HG03097 (cell line): ENCODE data around the gene PER2.

Experiments
- ATAC-seq: cut with Tn5 transposase; IDR thresholded peaks from one replicate; pipeline ENCODE4 v1.9.1; 2021; ENCODE audit not compliant: unreplicated experiment, low FRiP score

PER2 gene

DNA sequence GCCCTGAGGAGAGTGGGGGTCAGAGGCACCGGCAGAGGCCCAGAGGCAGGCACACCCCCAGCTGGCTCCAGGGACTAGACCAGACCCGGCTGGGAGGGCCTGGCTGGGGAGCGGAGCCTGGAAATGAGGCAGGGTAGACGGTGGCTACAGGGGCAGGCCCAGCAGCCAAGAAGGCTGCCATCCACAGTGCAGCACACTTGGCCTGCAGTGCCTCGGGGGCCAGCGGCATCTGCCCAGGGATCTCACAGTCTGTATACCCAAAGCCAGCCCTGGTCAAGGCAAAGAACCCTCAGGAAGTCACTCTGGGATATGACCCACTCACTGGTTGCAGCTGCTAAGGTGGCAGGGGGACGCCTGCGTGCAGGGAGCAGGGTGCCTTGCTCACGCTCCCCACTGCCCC is 17.8 kb downstream of the PER2 start:
- ATAC-seq: no peak

DNA sequence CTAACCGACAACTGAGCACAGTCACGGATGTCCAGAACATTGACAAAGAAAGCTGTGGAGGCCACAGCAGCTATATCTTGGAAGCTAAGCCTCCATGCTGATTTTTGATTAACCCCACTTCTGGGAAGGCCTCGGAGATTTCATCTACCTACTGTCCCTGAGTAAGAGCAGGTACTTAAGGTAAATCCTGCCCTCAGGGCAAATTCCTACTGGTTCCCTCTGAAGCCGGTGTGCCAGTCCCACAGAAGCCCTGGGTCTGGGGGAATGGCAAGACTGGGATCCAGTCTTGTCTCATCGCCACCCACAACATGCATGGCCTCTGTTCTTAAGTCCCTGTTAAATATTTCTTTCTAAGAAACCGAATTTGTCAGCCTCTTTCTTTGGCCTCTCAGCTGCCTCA is 18.7 kb downstream of the PER2 start:
- no peak for ATAC-seq

DNA sequence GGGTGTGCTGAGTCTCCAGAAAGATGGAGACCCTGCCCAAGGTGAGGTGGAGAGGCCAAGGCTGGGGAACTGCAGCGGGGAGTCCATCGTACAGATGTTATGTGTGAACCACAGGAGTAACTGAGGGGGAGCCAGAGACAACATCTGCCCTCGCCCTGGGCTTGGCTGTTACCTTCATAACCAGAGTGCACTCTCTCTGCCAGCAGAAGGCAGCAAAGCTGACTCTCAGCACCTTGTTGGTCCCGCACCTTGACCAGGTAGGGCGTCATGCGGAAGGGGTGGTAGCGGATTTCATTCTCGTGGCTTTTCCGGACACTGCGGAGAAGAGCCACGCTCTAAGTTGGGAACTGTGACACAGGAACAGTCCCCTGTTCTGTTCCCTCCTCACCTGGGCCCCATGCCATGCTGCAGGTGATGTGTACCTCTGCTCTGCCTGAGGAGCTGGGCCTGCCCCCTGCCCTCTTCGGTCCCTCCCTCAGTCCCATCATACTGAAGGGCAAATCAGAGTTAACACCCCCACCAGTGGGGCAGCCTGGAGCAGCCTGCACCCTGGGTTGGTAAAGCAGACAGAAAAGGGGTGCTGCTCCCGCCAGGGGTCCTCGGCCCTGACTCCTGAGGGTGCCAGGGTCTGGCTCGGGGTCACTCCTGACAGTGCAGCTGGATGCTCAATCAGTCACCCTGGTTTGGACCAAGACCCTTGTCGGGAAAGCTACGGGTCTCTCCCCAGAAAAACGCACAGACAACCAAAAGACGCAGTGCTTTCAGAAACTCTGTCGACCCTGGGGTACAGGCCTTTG is 20.3 kb downstream of the PER2 start:
- ATAC-seq: no peak

DNA sequence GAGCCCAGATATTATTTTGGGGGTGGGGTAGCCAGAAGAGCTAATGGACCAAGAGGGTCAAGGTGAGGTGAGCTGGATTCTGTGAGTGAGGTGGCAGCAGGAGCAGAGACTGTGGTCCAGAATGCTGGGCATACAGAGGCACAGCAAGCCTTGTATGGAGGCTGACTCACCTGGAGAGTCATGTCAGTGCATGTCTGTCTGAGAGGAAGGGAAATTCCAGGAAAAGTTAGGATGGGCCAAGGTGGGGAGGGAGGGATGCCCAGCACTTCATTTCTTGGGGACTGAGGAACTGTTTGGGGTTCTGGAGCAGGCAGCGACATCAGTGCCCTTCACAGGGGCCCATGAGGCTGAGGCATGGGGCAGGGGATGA is 21.1 kb downstream of the PER2 start:
- ATAC-seq: no peak

DNA sequence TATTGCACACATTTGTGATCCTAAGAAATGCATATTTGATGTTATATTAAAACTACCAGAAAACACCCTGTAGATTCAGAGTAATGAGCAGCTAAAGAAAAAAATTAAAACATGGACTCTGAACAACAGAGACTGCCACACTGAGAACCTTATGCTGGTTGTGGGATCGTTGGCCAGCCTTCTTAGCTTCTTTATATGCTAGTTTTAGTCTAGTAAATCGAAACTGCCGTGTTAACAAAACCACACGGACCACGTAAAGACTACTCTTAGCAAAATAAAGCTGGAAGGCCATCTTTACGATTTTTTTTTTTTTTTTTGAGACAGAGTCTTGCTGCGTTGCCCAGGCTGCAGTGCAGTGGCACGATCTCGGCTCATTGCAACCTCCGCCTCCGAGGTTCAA is 22.8 kb downstream of the PER2 start:
- ATAC-seq: no peak

DNA sequence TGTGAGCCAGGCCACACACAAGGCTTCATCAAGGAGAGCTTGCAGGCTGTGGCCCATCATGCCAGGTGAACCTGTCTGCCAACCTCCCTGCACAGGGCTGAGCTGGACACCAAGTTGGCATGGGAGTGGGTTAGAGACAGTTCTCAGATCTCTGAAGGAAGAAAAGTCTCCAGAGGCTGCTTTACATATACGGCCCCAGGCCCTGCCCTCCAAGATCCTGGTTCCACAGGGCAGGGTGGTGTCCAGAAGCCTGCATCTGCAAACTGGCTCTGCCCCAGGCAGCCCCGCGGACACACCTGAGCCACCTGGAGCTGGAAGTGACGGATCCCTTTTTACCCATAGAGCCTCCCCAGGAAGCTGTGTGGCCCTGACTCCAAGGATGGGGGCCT is 24.3 kb downstream of the PER2 start:
- ATAC-seq: no peak

DNA sequence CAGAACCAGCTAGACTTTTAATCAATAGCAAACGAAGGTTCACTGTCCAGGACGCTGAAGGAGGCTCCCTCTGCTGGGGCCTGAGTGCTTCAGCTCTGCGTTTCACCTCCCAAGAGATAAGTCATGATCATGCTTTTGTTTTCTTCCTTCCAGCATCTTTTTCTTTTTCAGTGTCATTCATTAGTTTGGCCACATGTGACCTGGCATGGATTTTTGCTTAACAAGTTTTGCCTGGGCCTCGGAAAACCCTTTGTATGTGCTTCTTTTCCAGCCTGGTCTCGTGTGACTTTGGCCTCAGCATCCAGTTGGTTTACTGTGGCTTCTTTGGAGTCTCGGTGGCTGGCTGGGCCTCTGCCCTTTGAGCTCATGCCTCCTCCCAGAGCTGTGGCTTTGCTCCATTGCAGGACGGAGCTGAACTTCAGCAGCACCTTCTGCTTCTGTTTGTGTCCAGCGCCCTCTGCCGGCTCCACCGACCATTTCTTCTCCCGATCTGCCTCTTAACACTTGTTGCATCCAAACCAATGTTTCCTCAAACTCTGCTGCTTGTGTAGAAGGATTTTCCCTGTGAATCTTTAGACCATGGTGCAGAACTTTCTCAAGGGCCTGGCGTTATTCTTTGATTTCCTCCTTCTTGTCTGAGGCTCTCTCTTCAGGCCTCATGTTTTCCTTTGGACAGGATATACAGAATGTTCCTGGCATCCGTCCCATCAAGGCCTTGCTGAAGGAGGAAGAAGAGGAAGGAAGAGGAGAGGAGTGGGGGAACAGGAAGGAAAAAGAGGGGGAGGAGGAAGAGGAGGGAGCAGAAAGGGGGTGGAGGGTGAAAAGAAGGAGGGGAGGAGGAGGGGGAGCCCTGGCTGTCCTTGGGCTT is 25.0 kb downstream of the PER2 start:
- ATAC-seq: no peak

DNA sequence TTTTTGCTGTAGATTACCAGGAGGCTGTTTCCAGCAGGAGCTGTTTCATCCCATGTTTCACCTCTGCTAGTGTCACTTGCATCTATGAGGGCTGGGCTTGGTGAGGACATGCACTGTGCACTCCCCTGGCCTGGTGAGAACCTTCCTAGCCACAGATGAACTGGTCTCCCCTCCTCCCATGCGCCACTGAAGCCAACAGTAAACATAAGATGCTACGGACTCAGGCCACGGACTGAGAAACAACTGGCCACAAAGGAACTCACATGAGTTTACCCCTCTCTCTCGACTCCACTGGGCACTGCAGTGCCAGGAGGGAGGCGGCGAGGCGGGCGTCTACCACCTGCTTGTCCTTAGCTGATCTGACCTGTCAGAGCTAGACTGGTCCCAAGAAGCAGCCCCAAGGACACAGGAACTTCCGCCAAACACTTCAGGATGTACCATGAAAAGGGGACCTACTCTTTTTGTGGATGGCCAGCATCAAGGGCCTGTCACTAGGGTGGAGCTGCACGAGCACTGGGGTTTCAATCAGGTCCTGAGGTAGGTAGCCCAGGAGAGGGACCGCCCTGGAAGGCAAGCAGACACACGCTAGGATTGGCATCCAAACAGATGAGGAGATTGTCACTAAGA is 25.8 kb downstream of the PER2 start:
- no peak for ATAC-seq

DNA sequence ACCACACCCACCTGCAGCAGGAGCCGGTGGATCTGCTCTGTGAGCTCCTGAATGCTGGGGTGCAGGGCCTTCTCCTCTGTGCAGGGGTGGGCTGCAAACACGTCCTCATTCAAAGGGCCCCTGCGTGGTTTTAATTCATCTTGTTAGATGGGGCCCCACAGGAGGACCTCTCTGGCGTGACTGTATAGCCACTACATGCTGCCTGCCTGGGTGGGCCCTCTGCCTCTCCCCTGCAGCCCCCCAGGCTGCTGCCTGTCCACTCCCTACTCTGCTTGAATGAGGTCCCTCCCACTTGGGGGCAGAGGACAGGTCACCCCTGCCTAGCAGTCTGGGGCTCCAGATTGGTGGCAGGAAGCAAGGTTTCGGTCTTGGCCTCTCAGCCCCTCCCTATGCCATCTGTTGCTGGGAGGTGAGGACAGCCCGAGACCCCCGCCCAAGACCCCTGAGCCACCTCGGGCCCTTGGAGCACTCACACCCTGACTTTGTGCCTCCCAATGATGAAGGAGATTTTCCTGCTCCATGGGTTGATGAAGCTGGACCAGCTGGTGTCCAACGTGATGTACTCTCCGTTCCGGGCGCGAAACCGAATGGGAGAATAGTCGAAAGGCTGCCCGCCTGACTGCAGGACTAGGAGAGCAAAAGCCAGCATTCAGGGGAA is 26.6 kb downstream of the PER2 start:
- no peak for ATAC-seq

DNA sequence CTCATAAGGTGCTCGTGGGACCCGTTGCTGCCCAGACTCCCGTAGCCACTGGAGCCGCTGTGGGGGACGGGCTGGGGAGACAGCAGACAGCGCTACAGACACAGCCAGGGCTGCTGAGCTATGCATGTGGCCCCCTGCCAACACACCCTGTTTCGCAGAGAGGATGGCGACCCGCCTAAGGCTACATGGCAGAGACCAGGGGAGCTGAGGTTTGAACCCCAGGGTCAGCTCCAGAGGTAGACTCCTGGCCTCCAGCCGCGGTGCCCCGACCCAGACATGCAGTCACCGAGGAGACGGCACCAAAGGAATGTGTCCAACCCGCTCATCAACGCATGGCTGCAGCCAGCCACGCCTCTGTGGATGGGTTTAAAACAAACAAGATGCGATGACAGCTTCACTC is 27.5 kb downstream of the PER2 start:
- ATAC-seq: no peak

DNA sequence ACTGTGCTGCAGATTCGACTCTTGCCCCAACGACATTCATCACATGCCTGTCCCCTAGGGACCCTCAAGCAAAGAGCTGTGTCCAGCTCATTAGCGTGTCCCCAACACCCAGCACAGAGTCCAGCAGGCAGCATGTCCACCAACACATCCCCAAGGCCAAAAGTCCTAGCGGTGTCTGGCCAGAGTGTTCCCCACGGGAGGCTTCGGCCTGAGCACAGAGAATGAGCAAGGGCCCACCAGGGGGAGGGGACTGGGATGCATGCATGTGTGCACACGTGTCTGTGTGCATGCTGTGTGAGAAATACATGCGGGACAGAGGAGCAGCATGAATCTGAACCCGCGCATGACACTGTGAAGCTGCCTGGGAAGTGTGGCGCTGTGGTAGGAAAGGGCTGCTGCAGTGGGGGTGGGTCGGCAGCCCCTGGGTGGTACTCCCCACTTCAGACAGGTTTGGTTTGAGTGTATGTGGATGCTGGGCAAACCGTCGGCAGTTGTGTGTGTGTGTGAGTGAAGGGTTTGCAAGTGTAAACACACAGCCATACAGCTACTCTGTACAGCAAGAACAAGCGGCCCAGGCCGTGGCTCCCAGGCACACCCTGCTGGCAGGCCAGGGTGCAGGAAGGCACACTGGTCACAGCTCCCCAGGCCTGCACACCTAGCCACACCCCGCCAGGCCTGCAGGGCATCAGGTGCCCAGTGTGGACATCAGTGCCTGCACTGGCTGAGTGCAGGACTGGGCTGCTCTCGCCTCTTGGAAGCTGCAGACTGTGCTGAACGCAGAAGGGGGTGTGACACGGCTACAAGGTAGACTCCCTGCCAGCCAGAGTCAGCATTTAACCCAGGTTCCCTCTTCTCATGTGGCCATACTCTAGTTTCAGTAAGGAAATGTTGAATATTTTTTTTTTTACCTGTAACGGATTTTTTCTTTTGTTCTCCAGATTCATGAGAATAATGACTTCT is 29.1 kb downstream of the PER2 start:
- no peak for ATAC-seq

DNA sequence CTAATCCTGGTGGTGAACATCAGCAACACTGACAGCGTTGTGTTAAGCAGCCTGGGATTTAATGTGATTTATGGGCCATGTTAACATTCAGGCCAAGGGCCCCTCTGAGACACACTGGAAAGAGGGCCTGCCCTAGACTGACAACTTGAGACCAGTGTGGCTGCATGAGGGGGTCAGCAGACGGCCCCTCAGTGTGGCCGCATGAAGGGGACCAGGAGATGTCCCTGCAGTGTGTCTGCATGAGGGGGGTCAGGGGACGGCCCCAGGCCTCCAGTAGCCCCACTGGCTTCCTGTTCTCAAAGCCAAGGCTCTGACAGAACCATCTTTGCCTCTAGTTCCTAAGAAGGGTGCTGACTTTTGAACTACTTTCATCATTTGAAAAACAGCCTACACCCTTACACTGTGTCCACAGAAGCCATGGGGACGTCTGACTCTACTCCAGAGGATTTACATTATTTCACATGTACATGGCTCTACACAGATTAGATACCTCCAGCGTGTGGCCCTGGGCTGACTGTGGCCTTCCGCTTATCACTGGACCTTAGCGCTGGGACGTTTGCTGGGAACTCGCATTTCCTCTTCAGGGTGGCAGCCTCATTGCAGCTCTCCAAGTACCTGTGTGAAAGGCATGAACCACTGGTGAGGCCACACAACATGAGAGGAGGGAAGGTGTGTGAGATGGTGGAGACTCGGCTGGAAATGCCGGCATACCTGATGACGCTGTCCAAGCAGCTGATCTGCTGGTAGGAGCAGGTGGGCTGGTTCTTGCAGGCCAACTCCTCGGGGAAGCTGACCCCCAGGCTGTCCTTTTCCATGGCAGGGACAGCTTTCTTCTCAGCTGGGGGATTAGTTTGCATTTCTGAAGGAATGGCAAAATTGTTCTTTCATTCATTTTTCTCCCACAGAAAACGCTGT is 30.4 kb downstream of the PER2 start:
- ATAC-seq: no peak

DNA sequence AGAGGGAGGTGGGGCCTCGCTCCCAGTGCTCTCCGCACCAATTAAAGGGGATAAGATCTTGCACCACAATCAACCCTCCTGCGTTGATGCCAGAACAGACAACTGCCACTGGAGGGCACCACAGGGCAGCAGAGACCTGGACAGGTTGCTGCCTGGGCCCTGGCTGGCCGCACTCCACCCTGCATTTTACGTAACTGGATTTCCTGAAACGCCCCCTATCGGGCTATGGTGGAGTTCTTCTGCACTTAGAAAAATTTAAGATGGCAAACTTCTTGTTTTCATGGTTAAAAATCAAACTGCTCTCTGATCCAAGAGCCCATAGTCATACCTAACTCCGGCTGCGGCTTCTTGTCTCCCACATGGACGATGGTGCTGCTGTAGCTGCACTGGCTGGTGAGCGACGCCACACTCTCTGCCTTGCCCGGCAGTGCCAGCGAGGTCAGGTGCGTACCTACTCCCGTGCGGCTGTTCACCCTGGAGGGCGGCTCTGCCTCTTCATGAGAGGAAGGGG is 31.8 kb downstream of the PER2 start:
- ATAC-seq: no peak

DNA sequence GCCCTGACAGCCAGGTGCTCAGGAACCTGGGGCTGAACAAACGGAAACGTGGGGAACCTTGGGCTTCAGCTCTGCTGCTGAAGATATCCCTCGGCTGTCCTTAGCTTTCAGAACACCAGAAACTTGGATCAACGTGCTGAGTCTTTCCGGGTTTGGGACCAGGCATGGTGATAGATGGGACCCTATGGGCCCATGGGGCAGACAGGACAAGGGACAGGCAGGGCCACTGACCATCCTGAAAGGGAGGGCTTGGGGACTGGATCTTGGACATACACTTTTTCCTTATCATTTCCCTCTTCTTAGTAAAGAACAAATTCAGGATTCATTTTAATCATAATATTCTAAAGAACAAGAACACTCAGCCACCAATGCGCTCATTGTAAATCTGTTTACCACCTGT is 32.3 kb downstream of the PER2 start:
- ATAC-seq: no peak

DNA sequence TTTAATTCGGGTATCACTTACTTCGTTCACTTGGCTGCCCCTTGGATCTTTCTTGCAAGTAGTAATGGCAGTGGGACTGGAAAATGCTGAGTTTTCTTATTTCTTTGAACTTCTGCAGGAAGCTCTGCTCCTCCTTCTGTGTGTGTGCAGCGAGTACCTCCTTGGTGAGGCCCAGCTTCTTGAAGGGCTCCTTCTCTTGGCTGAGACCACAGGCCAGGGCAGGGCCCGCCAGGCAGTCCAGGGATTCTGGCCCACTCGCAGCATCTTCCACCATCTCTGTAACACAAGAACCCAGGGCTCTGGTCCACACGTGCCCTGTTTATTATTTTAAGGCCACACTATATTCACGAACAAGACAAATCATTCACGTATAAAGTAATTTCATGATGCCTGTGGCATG is 32.8 kb downstream of the PER2 start:
- ATAC-seq: no peak

DNA sequence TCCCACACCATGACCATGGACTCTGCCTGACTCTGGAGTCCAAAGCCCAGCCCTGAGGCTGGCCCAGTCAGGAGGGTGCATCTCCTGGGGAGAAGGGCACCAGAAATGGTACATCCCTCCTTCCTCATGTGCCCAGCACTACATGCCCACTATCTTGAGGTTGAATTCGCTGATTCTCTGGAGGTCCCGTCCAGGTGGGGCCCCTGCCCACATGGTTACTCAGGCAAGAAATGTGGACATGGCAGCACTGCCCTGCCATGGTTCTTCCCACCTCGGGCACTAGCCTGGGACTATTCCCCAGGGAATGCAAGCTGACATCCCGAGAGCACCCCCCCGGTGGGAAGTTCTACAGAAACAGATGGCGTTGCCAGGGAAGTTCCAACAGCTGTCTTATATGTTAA is 33.3 kb downstream of the PER2 start:
- ATAC-seq: no peak

DNA sequence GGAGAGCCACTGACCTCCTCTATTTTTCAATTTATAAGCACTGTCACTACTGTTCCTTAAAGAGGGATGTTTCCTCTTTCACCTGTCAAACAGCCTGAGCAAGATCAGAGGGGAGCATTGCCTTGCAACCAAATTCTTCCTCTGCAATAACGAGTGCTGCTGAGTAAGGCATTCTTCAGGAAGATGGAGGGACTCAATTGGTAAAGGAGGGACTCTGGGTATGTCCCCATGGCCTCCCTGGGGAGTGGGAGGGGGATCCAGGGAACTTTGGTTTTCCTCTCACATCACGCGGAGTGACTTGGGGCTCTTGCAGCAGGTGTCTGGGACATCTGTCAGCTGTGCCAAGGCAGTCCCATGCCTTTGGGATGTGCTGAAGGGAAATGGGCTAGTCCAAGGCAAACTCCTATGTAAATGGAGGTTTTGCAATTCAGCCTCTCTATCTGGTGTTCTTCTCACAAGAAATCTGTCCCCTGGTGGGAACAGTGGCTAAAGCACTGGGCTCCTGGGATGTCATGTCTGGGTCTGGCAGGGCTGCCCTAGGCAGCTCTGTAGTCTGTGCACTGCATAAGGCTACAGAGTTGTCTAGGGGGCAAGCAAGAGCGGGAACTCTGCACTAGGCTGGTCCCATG is 34.2 kb downstream of the PER2 start:
- ATAC-seq: no peak
